NCI-H1436 treated with DMSO at 0.1 percent for 48 hours (cell line): Measurements from ENCODE around the gene MAGEA1.
"Not testable (repeated sequence)": the region's sequence is repeated elsewhere in the genome, so short reads cannot be mapped to it uniquely, and the experiment has no call there.

Source experiments
- DNase-seq: peaks from one replicate; lab custom pipeline; 2025; lab: John Stamatoyannopoulos, UW

MAGEA1 gene

GRCh38 chrX:153179131-153179530, at the start of gene MAGEA1:
TSS of gene MAGEA1 (plus strand) at chrX:153179284. CDS start at chrX:153182390, 3,106 bp downstream.
- DNase-seq = no peak

- DNase-seq = not testable (repeated sequence)
Observed at GRCh38 chrX:153132924-153133323, 46.2 kb upstream of the MAGEA1 start.

- not testable (repeated sequence) for DNase-seq
Observed at GRCh38 chrX:153139074-153139473, 40.0 kb upstream of the MAGEA1 start.

- not testable (repeated sequence) for DNase-seq
Observed at GRCh38 chrX:153146288-153146687, 32.8 kb upstream of the MAGEA1 start.

GRCh38 chrX:153153516-153153915, 25.6 kb upstream of the MAGEA1 start:
- no peak for DNase-seq

GRCh38 chrX:153157450-153157849, 21.6 kb upstream of the MAGEA1 start:
- no peak for DNase-seq

- no peak for DNase-seq
Observed at GRCh38 chrX:153158319-153158718, 20.8 kb upstream of the MAGEA1 start.

GRCh38 chrX:153161952-153162351, 17.1 kb upstream of the MAGEA1 start:
- DNase-seq = no peak

GRCh38 chrX:153164733-153165132, 14.4 kb upstream of the MAGEA1 start:
- no peak for DNase-seq

GRCh38 chrX:153168423-153168822, 10.7 kb upstream of the MAGEA1 start:
- DNase-seq = not testable (repeated sequence)

- no peak for DNase-seq
Observed at GRCh38 chrX:153181822-153182221, 2.7 kb downstream of the MAGEA1 start.

GRCh38 chrX:153184787-153185186, 5.7 kb downstream of the MAGEA1 start:
- no peak for DNase-seq

- DNase-seq = no peak
Observed at GRCh38 chrX:153190381-153190780, 11.3 kb downstream of the MAGEA1 start.

GRCh38 chrX:153200462-153200861, 21.4 kb downstream of the MAGEA1 start:
- no peak for DNase-seq

- DNase-seq = no peak
Observed at GRCh38 chrX:153206425-153207046, 27.5 kb downstream of the MAGEA1 start.

GRCh38 chrX:153209347-153209746, 30.3 kb downstream of the MAGEA1 start:
- no peak for DNase-seq

GRCh38 chrX:153214934-153215333, 35.9 kb downstream of the MAGEA1 start:
- DNase-seq = no peak

GRCh38 chrX:153216926-153217325, 37.8 kb downstream of the MAGEA1 start:
- no peak for DNase-seq

- no peak for DNase-seq
Observed at GRCh38 chrX:153225438-153226098, 46.5 kb downstream of the MAGEA1 start.

- DNase-seq = no peak
Observed at GRCh38 chrX:153226344-153227185, 47.5 kb downstream of the MAGEA1 start.
